Fibroblast of the aortic adventitia (primary cell): Measurements from ENCODE around the gene NOM1. TPM values are rescaled to one million over a fixed set of nuclear protein-coding genes. Genes with fewer than 3 reads are reported as not detected.

Experiments
- DNase-seq: peaks from one replicate; pipeline ENCODE4 v3.0.0-alpha.2; 2010; ENCODE audit warnings: low read depth
- H3K4me3 ChIP-seq: 2 replicates; pipeline ENCODE4 v1.5.1; 2011; ENCODE audit warnings: low read depth, mild to moderate bottlenecking, control low read depth, low read length, moderate library complexity
- CTCF ChIP-seq: IDR thresholded peaks from 2 replicates; pipeline ENCODE4 v1.5.1; 2011; ENCODE audit warnings: mild to moderate bottlenecking, low read length, control low read depth, inconsistent platforms; ENCODE audit not compliant: insufficient read depth
- total RNA-seq: library from RNA; depleted of rRNA; stranded (reverse); fragments of >200 nt; gene quantifications from 2 replicates; pipeline ENCODE4 v1.2.3, GENCODE V29; 2012; ENCODE audit warnings: low replicate concordance

The NOM1 gene
- total RNA-seq, 1 donor: 10.8 TPM

DNA sequence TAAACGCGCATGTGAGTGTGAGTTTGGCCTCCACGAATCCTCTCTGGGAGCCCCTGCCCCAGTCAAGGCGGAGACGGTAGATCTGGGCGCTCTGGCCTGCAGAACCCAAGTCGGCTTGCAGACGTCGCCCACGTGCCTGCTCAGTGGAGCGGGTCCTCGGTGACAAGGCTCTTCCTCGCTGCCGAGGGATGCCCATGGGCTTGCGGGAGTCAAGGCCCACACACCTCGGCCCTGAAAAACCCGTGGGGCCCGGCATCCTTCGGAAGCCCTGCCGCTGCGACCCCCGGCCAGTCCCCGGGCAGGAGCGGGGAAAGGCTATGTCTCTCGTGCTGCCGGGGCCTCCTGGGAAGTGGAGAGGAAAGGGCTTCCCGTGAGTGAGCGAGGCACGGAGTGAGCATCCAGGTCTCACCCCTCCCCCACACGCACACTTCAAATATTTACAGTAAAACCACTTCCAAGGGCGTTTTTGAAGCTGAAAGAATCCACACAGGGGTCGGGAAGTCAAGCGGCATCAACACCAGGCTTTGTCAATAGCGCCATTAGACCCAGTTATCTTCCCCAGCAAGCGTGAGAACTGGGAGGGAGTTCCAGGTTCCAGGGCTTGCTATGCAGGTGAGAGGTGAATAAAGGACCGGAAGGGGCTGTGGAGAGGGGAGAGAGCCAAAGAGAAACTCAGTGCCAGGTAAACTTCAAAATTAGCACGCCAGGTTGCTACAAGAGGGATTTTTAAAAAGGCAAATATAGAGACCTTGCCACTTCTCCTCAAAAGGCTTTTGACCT, 62.0 kb downstream of the NOM1 start:
- no peak for DNase-seq
- no peak for TF ChIP-seq CTCF
- no peak overlapping the region for H3K4me3 ChIP-seq

DNA sequence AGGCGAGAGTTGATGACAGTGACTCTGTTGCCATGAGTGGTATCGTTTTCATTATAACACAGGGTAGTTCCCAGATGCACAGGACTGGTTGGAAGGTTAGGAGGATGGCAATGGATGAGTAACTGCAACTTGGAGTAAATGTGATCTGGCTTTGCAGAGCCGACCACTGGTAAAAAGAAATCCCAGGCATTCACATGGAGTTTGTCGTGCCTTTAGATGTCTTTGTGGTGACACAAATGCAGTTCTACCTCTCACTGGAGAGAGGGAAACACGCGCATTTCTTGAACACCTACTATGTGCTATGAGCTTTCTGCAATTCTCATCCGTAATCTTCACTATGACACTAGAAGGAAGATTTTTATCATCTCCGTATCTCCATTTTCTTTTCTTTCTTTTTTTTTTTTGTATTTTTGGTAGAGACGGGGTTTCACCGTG, 62.6 kb downstream of the NOM1 start:
- no peak for DNase-seq
- H3K4me3 ChIP-seq: no peak overlapping the region
- TF ChIP-seq CTCF: no peak

DNA sequence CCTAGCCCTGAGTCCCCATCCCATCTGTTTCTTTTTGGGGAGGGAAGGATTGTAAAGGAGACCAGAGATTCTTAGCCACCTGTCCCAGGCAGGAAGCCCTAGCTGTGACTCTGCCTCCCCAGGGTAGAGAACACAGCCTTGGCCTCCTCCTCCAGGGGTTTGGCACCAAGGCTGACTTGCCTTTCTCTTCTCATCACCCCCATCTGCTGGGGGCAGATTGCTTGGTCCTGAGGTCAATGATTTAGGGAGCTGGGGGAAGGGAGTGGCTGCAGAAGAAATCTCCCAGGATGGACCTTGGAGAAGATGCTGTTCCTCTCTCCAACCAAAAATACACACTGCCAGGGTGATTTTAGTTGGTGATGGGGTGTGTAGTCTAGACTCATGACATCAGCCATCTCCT, 63.6 kb downstream of the NOM1 start:
- no peak for DNase-seq
- TF ChIP-seq CTCF: no peak
- H3K4me3 ChIP-seq: no peak overlapping the region

DNA sequence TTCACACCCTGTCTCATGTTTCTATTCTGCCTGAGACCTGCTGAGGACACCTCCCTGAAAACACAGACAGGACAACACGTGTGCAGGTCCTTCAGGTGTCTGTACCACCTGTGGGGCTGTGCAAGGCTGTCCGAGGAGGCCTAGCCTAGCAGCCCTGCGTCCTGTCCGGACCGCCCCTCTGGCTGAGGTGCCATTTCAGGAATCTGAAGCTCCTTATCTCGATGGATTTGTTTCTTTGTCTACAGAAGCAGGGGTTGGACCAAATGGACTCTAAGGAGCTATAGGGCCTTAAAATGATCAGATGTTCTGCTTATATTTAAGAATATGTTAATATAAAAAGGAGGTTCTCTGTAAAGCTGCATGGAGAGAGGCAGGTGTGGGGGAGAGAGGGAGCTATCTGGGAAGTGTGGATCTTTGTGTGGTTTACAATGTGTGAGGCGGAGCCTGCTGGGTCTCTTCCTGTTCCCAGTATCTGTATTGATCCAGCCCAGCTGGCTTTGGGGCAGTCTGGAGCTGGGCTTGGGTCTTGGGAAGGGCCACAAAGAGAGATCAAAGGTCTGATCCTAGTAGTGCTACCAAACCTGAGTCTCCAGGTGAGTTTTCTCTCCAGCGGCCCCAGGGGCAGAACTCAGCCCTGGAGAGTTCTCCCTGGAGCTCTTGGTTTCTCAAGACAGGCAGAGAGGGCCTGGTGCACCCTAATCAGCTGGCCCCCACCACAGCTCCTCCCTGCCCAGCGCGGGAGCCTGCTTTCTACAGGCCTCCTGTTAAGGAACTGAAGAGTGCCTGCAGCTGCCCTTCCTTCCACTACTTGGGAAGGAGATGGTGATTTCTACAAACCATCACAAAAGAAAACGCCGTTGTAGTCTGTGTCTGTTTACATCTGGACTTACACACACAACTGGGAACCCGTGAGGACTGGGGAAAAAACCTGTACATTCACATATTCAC, 64.4 kb downstream of the NOM1 start:
- no peak overlapping the region for H3K4me3 ChIP-seq
- TF ChIP-seq CTCF: no peak
- DNase-seq: no peak

DNA sequence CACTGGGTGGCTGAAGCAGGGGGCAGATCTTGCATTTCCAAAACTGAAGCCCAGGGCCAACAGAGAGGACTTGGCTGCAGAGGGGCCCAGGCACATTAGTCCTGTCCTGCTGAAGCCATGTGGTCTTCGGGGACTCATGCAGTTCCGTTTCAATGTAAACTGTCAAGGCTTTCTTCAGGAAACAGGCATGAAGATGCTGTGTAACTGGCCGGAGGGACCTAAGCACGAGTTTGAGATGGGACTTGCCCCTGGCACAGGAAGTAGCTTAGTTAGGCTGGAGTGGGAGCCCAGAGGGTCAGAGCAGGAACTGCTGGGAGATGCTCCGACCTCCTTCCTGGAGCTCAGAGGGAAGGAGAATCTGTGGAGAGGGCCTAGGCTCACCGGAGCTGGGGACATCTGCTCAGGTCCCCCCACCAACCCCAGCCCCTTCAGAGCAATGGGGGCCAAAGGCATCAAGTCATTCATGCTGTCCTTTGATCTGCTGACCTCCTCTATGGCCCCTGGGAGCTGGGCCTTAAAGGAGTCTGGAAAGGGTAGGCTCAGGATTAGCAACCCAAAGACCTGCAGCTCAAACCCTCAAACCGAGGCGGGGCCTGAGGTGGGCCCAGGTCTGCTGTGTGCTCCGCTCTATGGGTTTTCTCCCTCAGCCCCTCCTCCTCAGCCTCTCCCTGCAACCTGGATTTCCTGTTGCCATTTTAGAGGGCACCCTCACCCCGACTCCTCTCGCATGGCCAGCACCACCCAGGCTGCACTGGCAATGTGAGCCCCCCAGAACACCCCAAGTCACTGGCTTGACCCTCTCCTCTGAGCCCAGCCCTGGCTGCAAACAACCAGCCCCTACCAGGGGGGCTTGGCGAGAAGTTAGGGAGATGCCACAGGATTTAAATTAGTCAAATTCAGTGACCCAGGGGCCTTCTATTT, 65.4 kb downstream of the NOM1 start:
- no peak for DNase-seq
- no peak overlapping the region for H3K4me3 ChIP-seq
- no peak for TF ChIP-seq CTCF

DNA sequence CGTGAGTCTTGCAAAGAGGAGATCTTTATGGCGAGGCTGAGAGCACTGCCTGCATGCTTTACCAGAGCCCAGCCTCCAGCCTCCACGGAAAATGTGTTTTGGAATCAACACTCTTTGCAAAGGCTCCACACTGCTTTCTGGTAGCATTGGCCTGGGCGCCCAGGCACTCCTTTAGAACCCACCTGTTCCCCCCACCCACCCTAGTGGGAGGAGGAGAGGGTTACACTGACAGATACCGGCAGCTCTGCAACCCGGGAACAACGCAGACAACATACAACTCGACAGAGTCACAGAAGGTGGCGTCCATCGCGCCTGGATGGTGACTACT, 66.5 kb downstream of the NOM1 start:
- TF ChIP-seq CTCF: no peak
- no peak for DNase-seq
- H3K4me3 ChIP-seq: no peak overlapping the region
